PC-3 (cell line): ENCODE data around the gene NAV2. TPM values are rescaled to one million over a fixed set of nuclear protein-coding genes. Genes with fewer than 3 reads are reported as not detected.

ENCODE experiments used
- ATAC-seq: fragments of 200-7000 bp; cut with Tn5 transposase; 2 replicates; pipeline ENCODE4 v1.9.1; 2020; ENCODE audit warnings: mild to moderate bottlenecking, moderate library complexity
- BruUV-seq: library from RNA; stranded (reverse); fragments of 400-500 nt; replicated peaks from 2 replicates; lab custom pipeline; 2021; lab: Mats Ljungman, UMichigan
- CTCF ChIA-PET: fragments of 300-600 bp; sonication (Branson Sonifier 250); formaldehyde crosslinking; loops from one replicate; lab custom pipeline; 2022; ENCODE audit warnings: antibody characterized with exemption; lab: Charles Lee
- POLR2A ChIA-PET: fragments of 300-600 bp; sonication (Branson Sonifier 250); formaldehyde crosslinking; loops from one replicate; lab custom pipeline; 2022; ENCODE audit warnings: antibody characterized with exemption; ENCODE audit not compliant: unreplicated experiment; lab: Charles Lee
- DNase-seq: peaks from one replicate; pipeline ENCODE4 v3.0.0-alpha.2; 2015
- H2AFZ ChIP-seq: fragments of 300-600 bp; sonication (generic); 2 replicates; pipeline ENCODE4 v1.6.0; 2016; ENCODE audit warnings: antibody characterized with exemption, low read length
- H3F3A ChIP-seq: fragments of 300-600 bp; sonication (generic); one replicate; pipeline ENCODE4 v1.6.0; 2017; ENCODE audit warnings: antibody characterized with exemption, low read length, control low read depth, mild to moderate bottlenecking; ENCODE audit not compliant: unreplicated experiment
- H3K27ac ChIP-seq: fragments of 300-600 bp; sonication (generic); 2 replicates; pipeline ENCODE4 v1.5.1; 2016; ENCODE audit warnings: mild to moderate bottlenecking, low read length
- H3K27me3 ChIP-seq: fragments of 300-600 bp; sonication (generic); 2 replicates; pipeline ENCODE4 v1.6.1; 2016; ENCODE audit warnings: low read length, mixed read lengths
- H3K36me3 ChIP-seq: fragments of 300-600 bp; sonication (generic); 2 replicates; pipeline ENCODE4 v1.6.1; 2016; ENCODE audit warnings: low read depth, mixed run types, low read length, mixed read lengths
- H3K4me1 ChIP-seq: fragments of 300-600 bp; sonication (generic); 2 replicates; pipeline ENCODE4 v1.5.1; 2016; ENCODE audit warnings: low read length; ENCODE audit not compliant: insufficient read depth
- H3K4me2 ChIP-seq: fragments of 300-600 bp; sonication (generic); 2 replicates; pipeline ENCODE4 v1.6.0; 2016; ENCODE audit warnings: low read length
- H3K4me3 ChIP-seq: fragments of 300-600 bp; sonication (generic); 2 replicates; pipeline ENCODE4 v1.5.1; 2016; ENCODE audit warnings: mild to moderate bottlenecking, low read length, mixed read lengths
- H3K79me2 ChIP-seq: fragments of 300-600 bp; sonication (generic); 2 replicates; pipeline ENCODE4 v1.6.1; 2017; ENCODE audit warnings: low read length, mixed read lengths
- H3K9ac ChIP-seq: fragments of 300-600 bp; sonication (generic); 2 replicates; pipeline ENCODE4 v1.6.0; 2016; ENCODE audit warnings: mild to moderate bottlenecking, low read length
- H3K9me2 ChIP-seq: fragments of 300-600 bp; sonication (generic); replicated peaks from 2 replicates; pipeline ENCODE4 v1.6.1; 2016; ENCODE audit warnings: mixed run types, low read length, mixed read lengths
- H3K9me3 ChIP-seq: fragments of 300-600 bp; sonication (generic); 2 replicates; pipeline ENCODE4 v1.6.1; 2016; ENCODE audit warnings: low read length, mixed read lengths
- H4K20me1 ChIP-seq: fragments of 300-600 bp; sonication (generic); 2 replicates; pipeline ENCODE4 v1.6.1; 2016; ENCODE audit warnings: low read length, mixed read lengths
- CTCF ChIP-seq: fragments of 300-600 bp; sonication (generic); conservative IDR thresholded peaks from 2 replicates; pipeline ENCODE4 v1.5.1; 2017; ENCODE audit warnings: antibody characterized with exemption, low read depth, mild to moderate bottlenecking, low read length
- EZH2 ChIP-seq: fragments of 300-600 bp; sonication (generic); IDR thresholded peaks from one replicate; pipeline ENCODE4 v1.6.1; 2017; ENCODE audit warnings: antibody characterized with exemption, mild to moderate bottlenecking, low read length; ENCODE audit not compliant: unreplicated experiment
- EZH2phosphoT487 ChIP-seq: fragments of 300-600 bp; sonication (generic); IDR thresholded peaks from 2 replicates; pipeline ENCODE4 v1.6.1; 2018; ENCODE audit warnings: mild to moderate bottlenecking, antibody characterized with exemption, low read length, borderline replicate concordance
- intact Hi-C: fragments of 100-400 bp; cut with micrococcal nuclease; formaldehyde crosslinking; loops from 2 replicates; pipeline ENCODE4 v1.9.0; 2023
- total RNA-seq: library from RNA; depleted of rRNA; stranded (reverse); fragments of >200 nt; gene quantifications from 2 replicates; pipeline ENCODE4 v1.2.3, GENCODE V29; 2014

NAV2 gene
- total RNA-seq, 1 experiment from 2014 or later = 10.4 TPM

DNA sequence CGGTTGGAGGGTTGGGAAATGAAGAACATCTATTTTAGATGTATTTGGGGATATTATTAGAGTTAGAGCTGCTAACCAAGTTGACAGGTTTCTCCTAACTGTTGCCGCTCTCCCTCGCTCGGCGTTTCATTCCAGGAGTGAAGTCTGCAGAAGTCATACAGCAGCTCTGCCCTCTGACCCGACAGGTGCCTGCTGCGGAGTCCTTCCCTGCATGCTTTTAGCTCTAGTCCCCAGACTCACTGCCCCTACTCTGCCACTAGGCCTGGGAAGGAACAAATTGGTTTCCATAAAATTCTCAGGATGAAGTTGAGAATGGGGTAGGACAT is 322.7 kb downstream of the NAV2 start:
- intact Hi-C loops = loop anchor here (5.0 to 10.0 kb wide), 3 partner anchors 37 to 81 kb away; no protein-coding TSS in a partner anchor
- Histone ChIP-seq H3K9me3 (no peaks in the 10 kb centered on the region), H3K9me2 (no peaks in the 10 kb centered on the region), H3K27ac (peak overlapping the region; percentile 83), H3K36me3 (peaks cover 6% of the 10 kb centered on the region; the same call in 1 of the 2 replicates), H2AFZ (no peak overlapping the region), H3K4me1 (peaks cover 41% of the 10 kb centered on the region), H3F3A (no peaks in the 10 kb centered on the region), H3K4me3 (no peak overlapping the region), H3K9ac (peak overlapping the region; percentile 45; the same call in 1 of the 2 replicates), H4K20me1 (no peaks in the 10 kb centered on the region), H3K79me2 (no peaks in the 10 kb centered on the region), H3K4me2 (peak overlapping the region; percentile 27; the same call in 1 of the 2 replicates), H3K27me3 (no peaks in the 10 kb centered on the region)
- ATAC-seq (no peak), DNase-seq (no peak)
- no TSS peak for BruUV-seq
- no peak for TF ChIP-seq EZH2
- no peak for TF ChIP-seq CTCF
- TF ChIP-seq EZH2phosphoT487 = no peak
- CTCF ChIA-PET = no interaction called here
- POLR2A ChIA-PET = no interaction called here

DNA sequence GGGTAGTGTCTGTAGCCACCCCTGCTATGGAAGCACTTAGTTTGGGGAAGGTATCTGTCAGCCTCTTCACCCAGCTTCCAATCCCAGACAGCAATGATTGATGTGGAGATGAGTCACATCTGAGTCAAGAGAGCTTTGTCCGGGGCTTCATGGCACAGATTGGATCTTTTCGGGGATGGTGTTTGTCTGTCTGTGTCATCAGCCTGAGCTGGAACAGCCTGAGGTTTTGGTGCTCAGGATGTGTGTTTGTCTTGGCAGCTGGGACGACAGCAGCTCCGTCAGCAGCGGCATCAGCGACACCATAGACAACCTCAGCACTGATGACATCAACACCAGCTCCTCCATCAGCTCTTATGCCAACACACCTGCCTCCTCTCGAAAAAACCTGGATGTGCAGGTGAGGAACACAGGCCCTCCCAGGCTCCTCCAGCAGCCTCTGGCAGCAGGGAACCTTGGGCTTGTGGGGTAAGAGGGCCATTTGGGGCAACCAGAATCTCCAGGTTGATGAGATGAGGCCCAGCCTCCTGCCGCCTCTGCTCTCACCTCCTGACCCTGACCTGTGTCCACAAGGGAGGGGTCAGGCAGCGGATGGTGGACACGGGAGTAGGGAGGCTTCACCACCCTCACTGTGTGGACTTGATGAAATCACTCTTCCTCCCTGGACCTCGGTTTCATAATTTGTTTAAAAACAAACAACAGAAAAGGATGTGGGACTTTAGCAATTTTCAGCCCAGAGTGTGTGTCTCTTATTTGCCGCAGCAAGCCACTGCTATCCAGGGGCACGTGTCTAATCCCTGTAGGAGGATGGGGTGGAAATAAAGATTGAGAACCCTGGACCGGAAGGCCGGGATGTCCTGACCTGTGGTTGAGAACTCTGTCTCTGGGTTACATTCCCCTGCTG is 323.3 kb downstream of the NAV2 start:
- Histone ChIP-seq H3K79me2 (no peaks in the 10 kb centered on the region), H3K9me2 (no peaks in the 10 kb centered on the region), H3K27ac (peak overlapping the region; percentile 91), H3K36me3 (peaks cover 6% of the 10 kb centered on the region; the same call in 1 of the 2 replicates), H3F3A (no peaks in the 10 kb centered on the region), H4K20me1 (no peaks in the 10 kb centered on the region), H3K4me2 (peak overlapping the region; percentile 46), H3K9me3 (no peaks in the 10 kb centered on the region), H3K4me3 (no peak overlapping the region), H2AFZ (no peak overlapping the region), H3K27me3 (no peaks in the 10 kb centered on the region), H3K4me1 (peaks cover 36% of the 10 kb centered on the region), H3K9ac (peak overlapping the region; percentile 51)
- ATAC-seq (peak; percentile 94), DNase-seq (peak; percentile 95)
- BruUV-seq = no TSS peak
- ChIA-PET POLR2A (no interaction called here), CTCF (interaction anchor here (0.6 kb wide), 1 partner anchor 71 kb away, joined by 12 read pairs; no protein-coding TSS in a partner anchor)
- peak; percentile 31; the same call in 1 of the 2 replicates for TF ChIP-seq CTCF
- no peak for TF ChIP-seq EZH2phosphoT487
- intact Hi-C loops = loop anchor here (5.0 to 10.0 kb wide), 3 partner anchors 36 to 81 kb away; no protein-coding TSS in a partner anchor
